ENCODE measurements around the gene KRT85.
A peak's percentile ranks its signal among the peaks of the same experiment; 100 is the strongest.
"Not testable (repeated sequence)": the region's sequence is repeated elsewhere in the genome, so short reads cannot be mapped to it uniquely, and the experiment has no call there.

Gene KRT85

GRCh38 chr12:52327830-52328500 lies 39.3 kb downstream of the KRT85 start:
- no peak for DNase-seq (ENCODE audit: low read depth in 1 of 2, low spot score in 1 of 2)

DNA sequence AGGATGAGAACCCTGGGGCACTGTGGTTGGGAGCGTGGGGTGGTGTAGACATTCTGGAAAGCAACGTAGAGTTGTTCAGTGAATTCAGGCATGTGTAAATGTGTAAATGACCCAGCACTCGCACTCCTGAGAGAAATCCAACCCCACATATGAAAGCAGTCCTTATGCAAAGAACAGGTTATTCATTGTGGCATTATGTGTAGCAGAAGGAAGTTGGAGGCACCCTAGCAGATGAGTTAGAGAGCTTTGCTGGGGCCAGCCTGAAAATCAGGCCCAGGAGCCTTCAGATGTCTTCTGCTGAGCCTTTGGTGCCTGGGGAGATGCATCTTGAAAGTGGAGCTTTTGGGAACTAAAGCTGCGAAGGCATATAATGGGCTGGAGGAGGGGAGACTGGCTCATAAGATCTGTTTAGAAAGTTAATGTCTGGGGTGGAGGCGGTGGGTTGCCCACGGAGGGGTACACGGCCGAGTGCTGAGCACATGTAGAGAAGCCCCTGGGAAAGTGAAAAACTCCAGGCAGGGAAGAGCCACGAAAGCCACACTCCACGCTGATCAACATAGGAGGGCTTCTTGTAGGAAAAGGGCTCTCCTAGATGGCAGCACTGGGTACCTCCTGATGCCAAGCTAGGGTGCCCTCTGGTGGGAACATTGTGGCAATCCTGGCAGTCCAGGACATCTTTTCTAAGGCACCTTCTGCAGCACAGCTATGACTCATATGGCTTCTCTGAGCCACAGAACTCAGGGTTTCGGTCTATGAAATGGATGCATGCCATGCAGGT lies 40.0 kb downstream of the KRT85 start:
- peak; percentile 53 to 66 for DNase-seq (ENCODE audit: low read depth in 1 of 2, low spot score in 1 of 2)

- DNase-seq (ENCODE audit: low read depth in 1 of 2, low spot score in 1 of 2), result no peak
Observed at GRCh38 chr12:52324153-52324444, 43.2 kb downstream of the KRT85 start.

GRCh38 chr12:52323416-52324152 lies 43.7 kb downstream of the KRT85 start:
- DNase-seq (ENCODE audit: low read depth in 1 of 2, low spot score in 1 of 2), result no peak

DNA sequence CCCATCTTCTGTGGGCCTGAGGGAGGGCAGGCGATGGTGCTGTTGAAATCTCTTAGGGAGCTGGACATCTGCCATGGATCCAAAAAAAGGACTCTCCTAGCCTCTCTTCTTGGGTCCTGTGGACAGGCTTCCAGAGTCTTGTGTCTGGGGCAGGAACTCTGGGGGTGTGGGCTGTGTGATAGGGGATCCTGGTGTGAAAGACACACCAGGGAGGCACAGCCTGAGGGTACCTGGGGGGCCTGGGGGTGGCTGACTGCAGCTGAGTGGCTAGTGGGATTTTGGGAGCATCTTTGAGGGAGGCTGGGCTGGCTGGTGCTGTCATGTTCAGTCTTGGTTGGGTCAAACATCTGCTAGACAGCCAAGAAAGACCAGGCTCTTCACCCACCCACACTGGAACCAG lies 44.3 kb downstream of the KRT85 start:
- no peak for DNase-seq (ENCODE audit: low read depth in 1 of 2, low spot score in 1 of 2)

DNA sequence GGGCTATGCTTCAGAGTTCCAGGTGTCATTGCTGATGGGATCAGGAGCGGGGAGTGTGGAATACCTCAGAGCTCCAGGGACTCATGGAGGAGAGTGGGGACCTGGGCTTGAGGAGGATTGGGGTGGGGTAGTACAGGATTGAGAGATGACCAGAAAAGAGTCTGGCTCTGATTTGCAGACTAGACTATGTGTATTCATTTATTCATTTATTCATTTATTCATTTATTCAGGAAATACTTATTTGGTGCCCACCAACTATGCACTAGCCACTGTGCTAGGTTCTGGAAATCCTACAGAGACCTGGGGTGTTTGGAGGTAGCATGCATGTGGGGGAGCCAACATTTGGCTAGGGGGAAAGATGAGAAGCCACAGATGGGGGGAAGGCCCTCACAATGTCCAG lies 45.2 kb downstream of the KRT85 start:
- no peak for DNase-seq (ENCODE audit: low read depth in 1 of 2, low spot score in 1 of 2)

- DNase-seq (ENCODE audit: low read depth in 1 of 2, low spot score in 1 of 2), result no peak
Observed at GRCh38 chr12:52321418-52321817, 45.9 kb downstream of the KRT85 start.

GRCh38 chr12:52320784-52321400 lies 46.4 kb downstream of the KRT85 start, which contains the start of gene KRT83:
KRT83 (minus strand) TSS chr12:52321398; CDS start chr12:52321335, 63 bp downstream.
- no peak for DNase-seq (ENCODE audit: low read depth in 1 of 2, low spot score in 1 of 2)

- DNase-seq (ENCODE audit: low read depth in 1 of 2, low spot score in 1 of 2), result no peak
Observed at GRCh38 chr12:52319097-52319496, 48.2 kb downstream of the KRT85 start.

DNA sequence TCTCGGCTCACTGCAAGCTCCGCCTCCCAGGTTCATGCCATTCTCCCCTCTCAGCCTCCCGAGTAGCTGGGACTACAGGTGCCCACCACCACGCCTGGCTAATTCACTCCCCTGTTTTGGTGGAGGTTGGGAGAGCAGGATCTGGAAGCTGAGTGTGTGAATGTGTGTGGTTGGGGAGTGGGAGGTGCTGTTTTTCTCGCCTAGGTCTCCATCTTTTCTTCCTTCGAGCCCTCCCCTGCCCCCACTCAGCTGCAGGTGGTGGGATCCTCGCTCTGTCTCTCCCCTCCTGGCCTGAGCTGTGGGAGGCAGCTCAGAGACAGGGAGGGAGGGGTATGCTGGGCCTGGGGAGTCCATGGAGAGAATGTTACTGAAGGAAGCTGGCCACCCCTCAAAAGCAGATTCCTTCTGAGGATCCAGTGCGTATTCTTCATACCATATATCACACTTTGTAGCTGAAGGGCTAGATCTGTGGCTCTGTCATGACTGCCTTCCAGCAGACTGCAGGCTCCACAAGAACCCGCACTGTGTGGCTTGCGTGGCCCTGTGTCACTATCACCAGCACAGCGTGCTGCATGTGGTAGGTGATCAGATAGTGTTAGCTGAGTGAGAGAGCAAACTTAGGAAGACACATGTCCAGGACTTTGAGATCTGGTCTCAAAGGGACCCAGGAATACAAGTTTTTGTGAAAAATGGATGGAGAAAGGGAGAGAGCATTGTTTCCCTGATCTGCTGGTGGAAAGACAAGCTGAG lies 48.9 kb downstream of the KRT85 start:
- DNase-seq (ENCODE audit: low read depth in 1 of 2, low spot score in 1 of 2), result no peak

DNA sequence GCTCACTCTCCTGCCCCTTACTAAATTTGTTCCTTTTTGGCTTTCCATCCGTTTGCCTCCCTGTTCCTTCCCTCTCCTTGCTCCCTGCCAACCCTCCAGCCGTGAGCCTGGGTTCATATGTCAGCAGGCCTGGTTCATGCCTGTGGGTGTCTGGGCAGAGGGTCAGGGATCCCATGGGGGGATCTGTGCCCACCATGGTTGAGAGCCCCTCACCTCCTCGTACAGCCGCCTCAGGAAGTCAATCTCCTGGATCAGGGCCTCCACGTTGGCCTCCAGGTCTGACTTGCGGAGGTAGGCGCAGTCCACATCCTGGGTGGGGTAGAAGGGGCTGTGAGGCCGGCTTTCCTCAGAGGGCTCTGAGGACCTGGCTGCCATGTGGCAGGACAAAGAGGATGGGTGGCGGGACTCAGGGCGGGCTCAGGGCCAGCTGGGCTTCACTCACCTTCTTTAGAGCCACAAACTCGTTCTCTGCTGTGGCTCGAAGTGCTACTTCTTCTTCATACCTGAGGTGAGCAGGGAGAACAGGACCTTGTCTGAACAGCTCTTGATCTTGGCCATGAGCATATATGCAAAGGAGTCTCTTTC lies 49.7 kb downstream of the KRT85 start:
- no peak for DNase-seq (ENCODE audit: low read depth in 1 of 2, low spot score in 1 of 2)

- no peak for DNase-seq (ENCODE audit: low read depth in 1 of 2, low spot score in 1 of 2)
Observed at GRCh38 chr12:52316701-52317100, 50.6 kb downstream of the KRT85 start.

DNA sequence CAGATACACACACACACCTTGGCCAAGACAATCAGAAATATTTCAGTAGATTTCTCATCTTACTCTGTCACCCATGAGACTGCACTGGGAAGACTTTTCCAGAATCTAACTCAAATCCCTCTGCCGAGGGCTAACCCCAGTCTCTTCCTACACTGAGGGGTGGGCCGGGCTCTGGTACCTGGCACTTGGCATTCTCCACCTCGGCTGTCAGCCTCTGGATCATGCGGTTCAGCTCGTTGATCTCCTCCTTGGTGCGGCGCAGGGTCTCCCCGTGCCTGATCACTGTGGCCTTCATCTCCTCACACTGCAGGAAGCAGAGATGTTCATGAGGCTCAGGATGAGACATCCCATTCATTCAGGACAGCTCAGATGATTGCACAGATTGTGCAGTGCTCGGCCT lies 51.0 kb downstream of the KRT85 start:
- no peak for DNase-seq (ENCODE audit: low read depth in 1 of 2, low spot score in 1 of 2)

DNA sequence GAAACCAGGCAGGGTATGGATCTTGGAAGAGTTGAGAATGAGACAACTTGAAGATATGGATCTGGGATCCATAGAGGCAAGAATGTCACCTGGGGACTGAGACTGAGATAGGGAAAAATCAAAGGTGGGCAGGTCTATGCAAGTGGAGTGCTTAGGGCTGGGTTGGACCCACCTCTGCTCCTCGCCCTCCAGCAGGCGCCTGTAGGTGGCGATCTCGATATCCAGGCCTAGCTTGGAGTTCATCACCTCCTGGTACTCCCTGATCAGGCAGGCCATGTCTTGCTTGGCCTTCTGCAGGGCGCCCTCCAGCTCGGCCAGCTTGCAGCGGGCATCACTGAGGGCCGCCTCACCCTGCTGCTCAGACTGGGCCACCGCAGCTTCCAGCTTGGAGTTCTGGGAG lies 51.6 kb downstream of the KRT85 start:
- DNase-seq (ENCODE audit: low read depth in 1 of 2, low spot score in 1 of 2), result not testable (repeated sequence)

DNA sequence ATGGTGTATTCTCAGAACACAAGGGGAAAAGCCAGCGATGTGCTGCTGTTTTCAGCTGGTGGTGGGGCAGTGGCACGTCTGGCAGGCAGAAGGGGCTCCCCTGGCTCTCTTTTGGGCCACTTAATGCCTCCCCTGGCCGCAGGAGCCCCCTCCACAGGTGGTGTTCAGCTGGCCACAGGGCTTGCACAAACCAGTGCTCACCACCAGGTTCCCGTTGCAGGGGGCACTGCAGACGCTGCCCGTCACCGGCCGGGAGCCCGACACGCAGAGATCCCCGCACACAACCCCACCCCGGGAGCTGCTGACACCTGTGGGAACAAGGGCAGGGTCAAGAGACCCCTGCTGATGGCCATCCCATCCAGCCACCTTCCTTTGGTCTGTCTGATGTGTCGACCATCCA lies 52.8 kb downstream of the KRT85 start:
- DNase-seq (ENCODE audit: low read depth in 1 of 2, low spot score in 1 of 2), result no peak

DNA sequence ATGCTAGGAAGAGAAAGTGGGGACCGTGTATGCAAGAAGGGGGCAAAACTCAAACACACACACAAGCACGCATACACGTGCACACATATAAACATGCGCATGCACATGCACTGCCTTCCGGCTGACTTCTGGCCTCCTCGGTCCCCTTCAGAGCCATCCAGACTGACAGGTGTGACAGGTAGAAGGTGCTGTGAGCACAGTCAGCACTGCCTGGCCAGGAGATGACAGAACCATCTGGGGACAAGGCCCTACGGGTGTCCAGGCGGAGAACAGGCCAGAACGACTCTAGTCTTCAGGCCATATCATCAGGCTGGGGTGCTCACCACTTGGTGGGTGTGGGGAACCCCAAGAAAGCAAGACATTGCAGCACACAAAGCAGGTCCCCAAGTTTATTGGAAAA lies 53.4 kb downstream of the KRT85 start:
- no peak for DNase-seq (ENCODE audit: low read depth in 1 of 2, low spot score in 1 of 2)

DNA sequence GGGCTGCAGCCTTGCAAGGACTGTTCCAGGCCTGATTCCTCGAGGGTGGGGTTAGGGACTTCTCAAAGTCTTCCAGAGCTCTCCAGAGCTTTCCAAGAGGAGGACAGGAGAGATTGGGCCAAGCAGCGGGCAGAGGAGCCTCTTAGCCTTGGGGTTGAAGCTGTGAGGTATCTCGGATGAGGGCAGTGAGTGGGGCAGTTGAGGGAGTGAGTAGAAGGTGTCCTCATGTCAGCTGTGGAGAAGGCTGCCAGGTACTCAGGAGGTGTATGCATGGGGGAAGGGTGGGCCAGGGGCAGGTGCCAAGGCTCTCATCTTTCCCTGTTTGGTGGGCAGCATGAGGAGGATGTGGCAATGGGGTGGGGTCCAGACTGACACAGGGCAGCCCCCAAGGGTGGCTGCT lies 53.8 kb downstream of the KRT85 start:
- DNase-seq (ENCODE audit: low read depth in 1 of 2, low spot score in 1 of 2), result no peak

DNA sequence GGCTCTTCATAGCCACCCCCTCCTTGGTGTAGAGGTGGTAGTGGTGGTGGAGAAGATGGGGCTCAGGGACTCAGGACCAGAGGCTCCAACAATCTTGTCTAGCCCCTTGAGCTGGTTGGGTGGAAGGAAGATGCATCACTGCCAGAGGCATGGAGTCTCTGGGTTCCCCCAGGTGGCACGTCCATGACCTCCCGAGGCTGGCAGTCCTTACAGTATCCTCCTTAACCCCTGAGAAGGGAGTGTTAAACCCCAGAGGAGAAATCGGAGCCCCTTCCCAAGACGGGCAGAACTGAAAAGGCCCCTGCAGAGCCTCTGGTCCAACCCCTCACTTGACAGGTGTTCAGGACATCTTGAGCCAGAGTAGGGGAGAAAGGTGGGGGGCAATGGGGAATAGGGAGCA lies 55.2 kb downstream of the KRT85 start:
- DNase-seq (ENCODE audit: low read depth in 1 of 2, low spot score in 1 of 2), result no peak

DNA sequence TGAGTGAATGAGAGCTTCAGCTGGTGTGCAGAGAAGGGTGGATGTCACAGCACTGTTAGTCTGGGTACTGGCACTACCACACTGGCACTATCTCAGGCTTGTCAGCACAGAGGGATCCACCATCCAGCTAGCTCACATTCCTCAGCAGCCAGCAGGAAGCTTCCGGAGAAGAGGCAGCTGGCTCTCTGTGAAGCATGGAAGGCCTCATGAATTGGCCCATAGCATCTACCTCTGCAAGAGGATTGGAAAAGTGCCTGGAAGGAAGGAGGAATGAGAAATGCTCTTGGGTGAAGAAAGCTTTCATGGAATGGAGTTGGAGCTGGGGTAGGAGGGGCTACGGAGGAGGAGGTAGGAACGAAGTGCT lies 56.0 kb downstream of the KRT85 start:
- DNase-seq (ENCODE audit: low read depth in 1 of 2, low spot score in 1 of 2), result no peak

GRCh38 chr12:52310622-52311284 lies 56.5 kb downstream of the KRT85 start:
- no peak for DNase-seq (ENCODE audit: low read depth in 1 of 2, low spot score in 1 of 2)

Data from activated T-helper 1 cell treated with anti-CD3 and anti-CD28 coated beads, Interleukin-2, amount 50 U/mL, for 16 hours (primary cell).